Activated CD4-positive, alpha-beta T cell treated with anti-CD3 and anti-CD28 coated beads for 36 hours (primary cell): Measurements from ENCODE around the gene MYH2. TPM values are rescaled to one million over a fixed set of nuclear protein-coding genes. Genes with fewer than 3 reads are reported as not detected.

Source experiments
- ATAC-seq: fragments of 200-7000 bp; cut with Tn5 transposase; one replicate; pipeline ENCODE4 v1.10.0; 2021; ENCODE audit warnings: mild to moderate bottlenecking, moderate library complexity
- CTCF ChIA-PET: fragments of 350-600 bp; sonication (Branson Sonifier 250); formaldehyde crosslinking; loops from one replicate; lab custom pipeline; 2021; ENCODE audit warnings: antibody characterized with exemption; lab: Charles Lee
- POLR2A ChIA-PET: fragments of 350-600 bp; sonication (Branson Sonifier 250); formaldehyde crosslinking; loops from one replicate; lab custom pipeline; 2021; ENCODE audit warnings: antibody characterized with exemption, inconsistent platforms; lab: Charles Lee
- DNase-seq: peaks from one replicate; pipeline ENCODE4 v3.0.0-alpha.2; 2020
- H3K27ac Mint-ChIP-seq: one replicate; pipeline ENCODE4 v1.8.0; 2021; ENCODE audit warnings: mixed read lengths
- H3K27me3 Mint-ChIP-seq: one replicate; pipeline ENCODE4 v1.8.0; 2021; ENCODE audit warnings: mixed read lengths
- H3K36me3 Mint-ChIP-seq: one replicate; pipeline ENCODE4 v1.8.0; 2021; ENCODE audit warnings: low read depth, mixed read lengths
- H3K4me1 Mint-ChIP-seq: one replicate; pipeline ENCODE4 v1.8.0; 2021; ENCODE audit warnings: mixed read lengths
- H3K4me3 Mint-ChIP-seq: one replicate; pipeline ENCODE4 v1.8.0; 2021; ENCODE audit warnings: mild to moderate bottlenecking, moderate library complexity, mixed read lengths
- H3K9me3 Mint-ChIP-seq: one replicate; pipeline ENCODE4 v1.8.0; 2021; ENCODE audit warnings: low read depth, mixed read lengths
- intact Hi-C, 2 experiments: fragments of 100-400 bp; cut with DNase I in 1 of 2; cut with micrococcal nuclease in 1 of 2; formaldehyde crosslinking; loops; one replicate each; pipeline versions ENCODE4 v1.14.2 to v1.15.1; 2022 to 2024; cut with DNase I, micrococcal nuclease
- total RNA-seq, 2 experiments: library from RNA; stranded (reverse); gene quantifications; one replicate each; pipeline ENCODE4 v1.2.3, GENCODE V29; 2021

The MYH2 gene
- total RNA-seq, 2 experiments from 2014 or later, result not detected

DNA sequence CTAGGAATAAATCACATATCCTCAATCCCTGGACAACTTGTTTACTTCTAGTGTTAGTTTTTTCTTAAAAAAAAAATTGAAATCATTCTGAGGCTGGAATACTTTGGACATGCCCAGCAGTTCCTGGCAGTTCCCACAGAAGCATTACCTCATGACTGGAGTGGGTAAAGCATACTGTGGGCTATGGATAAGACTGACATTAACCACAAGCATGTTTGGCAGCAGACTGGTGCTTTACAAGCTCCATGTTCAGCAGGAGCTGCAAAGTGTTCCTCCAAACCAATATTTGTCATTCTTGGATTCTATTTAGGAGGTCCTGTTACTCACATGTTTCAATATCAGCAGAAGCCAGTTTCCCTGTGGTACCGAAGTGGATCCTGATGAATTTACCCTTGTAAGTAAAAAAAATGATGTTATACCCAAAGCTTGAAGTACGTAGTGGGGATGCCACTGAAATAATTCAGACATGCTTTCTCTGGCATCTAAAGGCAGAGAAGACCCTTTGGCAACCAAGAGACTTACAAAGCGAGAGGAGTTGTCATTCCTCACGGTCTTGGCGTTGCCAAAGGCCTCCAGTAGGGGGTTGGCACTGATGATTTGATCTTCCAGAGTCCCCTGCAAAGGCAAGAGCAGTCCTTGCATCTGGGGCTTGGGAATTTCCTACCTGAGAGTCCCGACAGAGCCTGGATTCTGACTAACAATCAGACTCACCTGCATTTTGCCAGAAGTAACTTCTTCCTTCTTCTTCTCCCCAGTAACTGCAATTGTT, 36.0 kb downstream of the MYH2 start:
- ChIA-PET CTCF (interaction anchor here (2.3 kb wide), 1 partner anchor 104 kb away, joined by 8 read pairs; no protein-coding TSS in a partner anchor), POLR2A (no interaction called here)
- ATAC-seq, result no peak
- H3K9me3 Mint-ChIP-seq, result no peaks in the 10 kb centered on the region
- H3K4me1 Mint-ChIP-seq, result no peaks in the 10 kb centered on the region
- DNase-seq, result no peak
- H3K27ac Mint-ChIP-seq, result no peak overlapping the region
- peaks cover 2% of the 10 kb centered on the region for H3K27me3 Mint-ChIP-seq
- H3K4me3 Mint-ChIP-seq, result no peak overlapping the region
- no peaks in the 10 kb centered on the region for H3K36me3 Mint-ChIP-seq
- intact Hi-C loops, result no loop called here

DNA sequence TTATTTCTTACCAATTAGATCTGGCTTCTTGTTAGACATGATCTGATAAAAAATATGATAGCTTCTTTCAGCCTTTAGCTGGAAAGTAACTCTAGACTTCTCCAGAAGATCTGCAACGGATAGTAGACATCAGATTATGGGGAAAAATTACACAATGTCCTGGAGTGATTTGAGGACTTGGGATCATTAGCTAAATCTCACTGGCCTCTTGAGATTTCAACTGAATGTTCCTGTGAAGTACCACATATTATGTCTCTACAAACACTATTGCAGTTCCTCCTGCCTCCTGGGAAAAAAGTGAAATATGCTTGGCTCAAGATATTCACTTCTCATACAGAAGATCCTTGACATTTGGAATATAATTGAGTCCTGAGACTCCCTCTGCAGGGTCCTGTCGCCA, 36.6 kb downstream of the MYH2 start:
- ATAC-seq (no peak), DNase-seq (no peak)
- H3K4me3 Mint-ChIP-seq, result no peak overlapping the region
- ChIA-PET CTCF (interaction anchor here (2.3 kb wide), 1 partner anchor 104 kb away, joined by 8 read pairs; no protein-coding TSS in a partner anchor), POLR2A (no interaction called here)
- no peaks in the 10 kb centered on the region for H3K36me3 Mint-ChIP-seq
- intact Hi-C loops, result no loop called here
- H3K27me3 Mint-ChIP-seq, result peaks cover 2% of the 10 kb centered on the region
- no peaks in the 10 kb centered on the region for H3K9me3 Mint-ChIP-seq
- no peaks in the 10 kb centered on the region for H3K4me1 Mint-ChIP-seq
- no peak overlapping the region for H3K27ac Mint-ChIP-seq

DNA sequence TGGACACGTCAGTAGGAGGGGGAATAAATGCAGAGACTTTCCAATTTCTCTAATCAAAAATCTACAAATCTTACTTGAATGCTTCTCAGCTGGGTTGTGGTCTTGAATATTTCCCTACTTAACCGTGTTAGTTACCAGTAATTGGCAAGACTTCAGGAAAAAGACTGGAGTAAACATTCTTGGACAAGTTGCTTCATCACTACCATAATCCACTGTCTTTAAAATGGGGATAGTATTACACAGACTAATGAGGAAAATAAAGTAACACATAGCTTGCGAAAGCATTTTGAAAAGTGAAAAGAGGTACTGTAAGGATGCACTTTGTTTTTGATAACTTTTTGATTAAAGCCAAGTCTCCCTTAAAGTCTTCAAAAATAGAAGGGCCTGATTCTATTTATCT, 49.5 kb downstream of the MYH2 start:
- Mint-ChIP-seq H3K4me3 (no peak overlapping the region), H3K4me1 (no peaks in the 10 kb centered on the region), H3K9me3 (peaks cover 2% of the 10 kb centered on the region), H3K27me3 (peaks cover 9% of the 10 kb centered on the region), H3K27ac (no peak overlapping the region), H3K36me3 (no peaks in the 10 kb centered on the region)
- CTCF ChIA-PET, result no interaction called here
- no peak for ATAC-seq
- DNase-seq, result no peak
- POLR2A ChIA-PET, result no interaction called here
- intact Hi-C loops, result no loop called here

DNA sequence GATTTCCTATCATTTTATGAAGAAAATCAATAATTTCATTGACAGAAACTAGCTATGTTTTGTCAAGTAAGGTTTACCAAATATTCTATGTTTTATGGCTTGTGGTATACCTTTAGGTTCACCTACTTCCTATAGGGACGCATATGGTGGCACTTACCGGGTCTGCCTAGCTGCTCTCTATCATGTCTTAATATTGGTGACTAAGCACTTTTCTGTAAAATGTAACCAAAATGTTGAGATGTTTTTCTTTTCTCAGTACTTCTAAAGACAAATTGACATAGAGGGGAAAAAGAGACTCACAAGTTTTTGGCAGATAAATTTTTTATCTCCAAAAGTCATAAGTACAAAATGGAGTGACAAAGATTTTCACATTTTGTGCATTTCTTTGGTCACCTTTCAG, 57.5 kb downstream of the MYH2 start:
- DNase-seq (no peak), ATAC-seq (no peak)
- ChIA-PET CTCF (interaction anchor here (1.0 kb wide), 1 partner anchor 37 kb away, joined by 3 read pairs; no protein-coding TSS in a partner anchor), POLR2A (no interaction called here)
- peaks cover 30% of the 10 kb centered on the region for H3K9me3 Mint-ChIP-seq
- H3K27ac Mint-ChIP-seq, result no peak overlapping the region
- H3K4me1 Mint-ChIP-seq, result no peaks in the 10 kb centered on the region
- no peaks in the 10 kb centered on the region for H3K36me3 Mint-ChIP-seq
- intact Hi-C loops, result no loop called here
- H3K27me3 Mint-ChIP-seq, result peaks cover 6% of the 10 kb centered on the region
- no peak overlapping the region for H3K4me3 Mint-ChIP-seq

DNA sequence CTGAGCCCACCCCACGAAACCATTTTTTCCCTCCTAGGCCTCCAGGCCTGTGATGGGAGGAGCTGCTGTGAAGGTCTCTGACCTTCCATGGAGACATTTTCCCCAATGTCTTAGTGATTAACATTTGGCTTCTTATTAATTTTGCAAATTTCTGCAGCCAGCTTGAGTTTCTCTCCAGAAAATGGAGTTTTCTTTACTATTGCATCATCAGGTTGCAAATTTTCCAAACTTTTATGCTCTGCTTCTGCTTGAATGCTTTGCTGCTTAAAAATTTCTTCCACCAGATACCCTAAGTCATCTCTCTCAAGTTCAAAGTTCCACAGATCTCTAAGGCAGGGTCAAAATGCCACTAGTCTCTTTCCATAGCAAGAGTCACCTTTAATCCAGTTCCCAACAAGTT, 67.2 kb downstream of the MYH2 start:
- intact Hi-C loops, result no loop called here
- ATAC-seq (no peak), DNase-seq (no peak)
- CTCF ChIA-PET, result no interaction called here
- H3K27me3 Mint-ChIP-seq, result no peaks in the 10 kb centered on the region
- no peaks in the 10 kb centered on the region for H3K4me1 Mint-ChIP-seq
- no peaks in the 10 kb centered on the region for H3K36me3 Mint-ChIP-seq
- peaks cover 29% of the 10 kb centered on the region for H3K9me3 Mint-ChIP-seq
- H3K27ac Mint-ChIP-seq, result no peak overlapping the region
- H3K4me3 Mint-ChIP-seq, result no peak overlapping the region
- POLR2A ChIA-PET, result no interaction called here

DNA sequence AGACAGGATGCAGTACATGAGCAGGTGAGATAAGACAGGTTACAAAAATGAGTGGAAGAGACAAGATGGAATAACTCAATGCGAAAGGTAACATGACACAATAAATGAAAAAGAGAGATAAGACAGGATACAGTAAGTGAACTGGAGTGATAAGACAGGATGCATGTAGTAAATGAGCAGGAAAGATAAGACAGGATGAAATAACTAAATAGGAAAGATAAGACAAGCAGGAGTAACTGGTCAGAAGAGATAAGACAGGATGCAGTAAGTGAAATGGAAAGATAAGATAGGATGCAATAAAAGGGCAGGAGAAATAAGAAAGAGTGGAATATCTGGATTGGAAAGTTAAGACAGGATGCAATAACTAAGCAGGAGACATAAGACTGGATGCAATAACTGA, 71.8 kb downstream of the MYH2 start:
- H3K4me1 Mint-ChIP-seq, result no peaks in the 10 kb centered on the region
- DNase-seq (no peak), ATAC-seq (no peak)
- POLR2A ChIA-PET, result no interaction called here
- intact Hi-C loops, result no loop called here
- H3K27me3 Mint-ChIP-seq, result no peaks in the 10 kb centered on the region
- H3K9me3 Mint-ChIP-seq, result peaks cover 5% of the 10 kb centered on the region
- H3K36me3 Mint-ChIP-seq, result no peaks in the 10 kb centered on the region
- no peak overlapping the region for H3K4me3 Mint-ChIP-seq
- no peak overlapping the region for H3K27ac Mint-ChIP-seq
- CTCF ChIA-PET, result interaction anchor here (0.7 kb wide), 1 partner anchor 159 kb away, joined by 3 read pairs; no protein-coding TSS in a partner anchor

DNA sequence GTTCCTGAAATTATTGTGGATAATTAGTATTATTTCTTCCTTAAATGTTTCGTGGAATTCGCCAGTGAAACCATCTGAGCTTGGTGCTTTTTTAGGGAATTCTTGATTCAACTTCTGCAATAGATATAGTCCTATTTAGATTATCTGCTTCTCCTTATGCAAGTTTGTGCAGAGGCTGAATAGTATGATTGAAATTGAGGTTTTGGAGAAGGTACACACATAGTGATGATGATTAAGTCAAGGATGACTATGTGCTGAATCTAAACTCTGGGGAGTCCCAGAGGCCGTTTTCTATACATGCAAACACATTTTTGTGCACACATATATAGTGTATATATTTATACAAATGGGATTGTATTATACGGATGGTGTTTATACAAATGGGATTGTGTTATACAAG, 74.9 kb downstream of the MYH2 start:
- no peak overlapping the region for H3K4me3 Mint-ChIP-seq
- no peaks in the 10 kb centered on the region for H3K9me3 Mint-ChIP-seq
- no peak overlapping the region for H3K27ac Mint-ChIP-seq
- no peaks in the 10 kb centered on the region for H3K36me3 Mint-ChIP-seq
- H3K4me1 Mint-ChIP-seq, result no peaks in the 10 kb centered on the region
- DNase-seq (no peak), ATAC-seq (no peak)
- intact Hi-C loops, result no loop called here
- ChIA-PET POLR2A (no interaction called here), CTCF (no interaction called here)
- H3K27me3 Mint-ChIP-seq, result no peaks in the 10 kb centered on the region

DNA sequence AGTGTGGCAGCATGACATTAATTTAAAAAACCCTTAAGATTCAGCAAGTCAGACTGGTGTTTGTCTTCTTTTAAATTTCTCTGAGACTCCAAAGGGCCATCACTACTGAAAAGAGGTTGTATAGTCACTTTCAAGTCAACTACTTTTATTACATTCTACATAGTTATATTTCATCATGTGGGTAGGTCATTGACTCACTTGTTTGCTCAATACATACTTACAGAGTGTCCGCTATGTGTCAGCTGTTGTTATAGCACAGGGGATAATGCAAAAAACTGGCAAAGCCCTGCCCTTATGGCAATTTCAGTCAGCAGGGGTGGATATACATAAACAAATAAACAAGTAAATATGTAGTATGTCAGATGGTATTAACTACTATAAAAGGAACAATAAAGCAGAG, 77.6 kb downstream of the MYH2 start:
- CTCF ChIA-PET, result no interaction called here

More for the DNA sequence above, 77.6 kb downstream of the MYH2 start:
- DNase-seq, result no peak
- Mint-ChIP-seq H3K27ac (no peak overlapping the region), H3K27me3 (no peaks in the 10 kb centered on the region), H3K36me3 (no peaks in the 10 kb centered on the region), H3K9me3 (no peaks in the 10 kb centered on the region), H3K4me3 (no peak overlapping the region), H3K4me1 (no peaks in the 10 kb centered on the region)
- POLR2A ChIA-PET, result no interaction called here
- intact Hi-C loops, result no loop called here
- no peak for ATAC-seq

Other genes with a start within 250 kb of the MYH2 start
- gene MYH13, start 176.7 kb downstream of the MYH2 start, total RNA-seq, result not detected
- not detected for gene MYH8, start 127.7 kb downstream of the MYH2 start, total RNA-seq
- gene MYH4, start 80.1 kb downstream of the MYH2 start, total RNA-seq, result not detected
- gene MYH1, start 31.1 kb downstream of the MYH2 start, total RNA-seq, result not detected
- gene MYH3, start 107.7 kb upstream of the MYH2 start, total RNA-seq, result 1 to 10 TPM; 3.3 to 3.5 TPM
- 10 to 100 TPM; 39.7 to 42.3 TPM for gene SCO1, start 147.9 kb upstream of the MYH2 start, total RNA-seq
- 10 to 100 TPM; 11.2 to 12.8 TPM for gene ADPRM, start 147.9 kb upstream of the MYH2 start, total RNA-seq
- gene TMEM220, start 180.4 kb upstream of the MYH2 start, total RNA-seq, result 1 to 10 TPM; 1.1 to 2.1 TPM